ENCODE measurements around the gene EWSR1.
"Not testable (repeated sequence)": the region's sequence is repeated elsewhere in the genome, so short reads cannot be mapped to it uniquely, and the experiment has no call there.

The EWSR1 gene

DNA sequence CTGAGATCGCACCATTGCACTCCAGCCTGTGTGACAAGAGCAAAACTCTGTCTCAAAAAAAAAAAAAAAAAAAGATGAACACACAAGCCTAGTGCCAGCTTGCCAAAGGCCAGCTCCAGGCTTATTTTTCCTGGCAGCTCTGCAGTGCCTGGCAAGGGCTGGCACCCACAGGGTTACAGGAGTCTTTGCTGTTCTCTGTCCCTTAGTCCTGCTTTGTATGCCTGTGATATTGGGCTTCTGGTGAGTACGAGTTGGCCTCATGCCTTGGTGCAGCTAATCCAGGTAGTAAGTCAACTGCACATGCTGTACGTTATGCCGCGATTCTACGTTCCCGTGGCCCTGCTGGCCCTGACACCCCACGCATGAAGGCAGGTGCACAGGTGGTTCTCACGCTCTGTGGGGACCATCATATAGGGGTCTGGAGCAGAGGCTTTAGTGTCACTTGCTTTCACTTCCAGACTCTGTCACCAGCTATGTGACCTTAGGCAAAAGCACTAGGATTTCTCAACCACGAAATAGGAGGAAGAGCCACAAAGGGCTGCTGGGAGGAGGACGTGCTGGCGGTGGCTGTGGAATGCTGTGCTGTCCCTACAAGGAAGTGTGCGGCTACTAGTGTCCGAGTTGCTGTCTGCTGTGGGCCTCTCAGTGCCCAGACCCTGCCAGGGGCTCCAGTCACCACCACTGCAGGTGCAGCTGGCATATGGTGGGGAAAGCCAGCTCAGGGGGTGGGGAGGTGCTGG lies 68.9 kb downstream of the EWSR1 start:
- Mint-ChIP-seq H3K27ac (peak overlapping the region; percentile 36), H3K4me3 (no peak overlapping the region), H3K4me1 (ENCODE audit: low read depth) (no peaks in the 10 kb centered on the region), H3K9me3 (no peaks in the 10 kb centered on the region), H3K27me3 (no peaks in the 10 kb centered on the region), H3K36me3 (ENCODE audit: low read depth) (peaks cover 48% of the 10 kb centered on the region)

DNA sequence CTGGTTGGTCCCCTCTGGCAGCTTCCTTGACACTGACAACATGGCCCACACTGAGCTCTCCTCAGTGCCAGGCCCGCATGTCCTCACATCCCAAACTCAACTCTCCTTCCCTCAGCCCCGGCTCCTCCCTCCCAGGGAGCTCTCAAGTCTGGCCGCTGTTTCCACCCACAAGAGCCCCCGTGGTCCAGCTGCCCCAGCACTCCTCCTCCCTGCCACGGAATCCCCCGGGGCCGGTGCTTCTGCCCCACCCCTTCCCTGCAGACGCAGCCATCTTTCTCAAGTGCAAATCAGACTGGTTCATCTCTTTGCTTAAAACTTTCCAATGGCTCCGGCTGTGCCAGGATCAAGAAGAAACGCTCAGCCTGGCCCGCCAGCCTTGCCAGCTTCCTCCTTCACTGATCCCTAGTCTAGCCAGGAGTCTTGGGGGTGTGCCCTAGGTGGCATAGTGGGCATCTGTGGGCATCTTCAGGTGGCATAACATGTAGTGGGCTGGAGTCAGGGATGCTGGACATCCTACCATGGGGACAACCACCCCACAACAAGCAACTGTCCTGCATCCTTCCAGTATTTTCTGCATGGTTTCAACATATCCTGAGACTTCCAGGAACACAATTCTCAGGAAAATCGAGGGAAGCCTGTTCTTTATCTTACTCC lies 69.7 kb downstream of the EWSR1 start:
- H3K4me3 Mint-ChIP-seq: no peak overlapping the region
- H3K27ac Mint-ChIP-seq: no peak overlapping the region
- no peaks in the 10 kb centered on the region for H3K27me3 Mint-ChIP-seq
- no peaks in the 10 kb centered on the region for H3K9me3 Mint-ChIP-seq
- no peaks in the 10 kb centered on the region for H3K4me1 Mint-ChIP-seq (ENCODE audit: low read depth)
- H3K36me3 Mint-ChIP-seq (ENCODE audit: low read depth): peaks cover 53% of the 10 kb centered on the region

DNA sequence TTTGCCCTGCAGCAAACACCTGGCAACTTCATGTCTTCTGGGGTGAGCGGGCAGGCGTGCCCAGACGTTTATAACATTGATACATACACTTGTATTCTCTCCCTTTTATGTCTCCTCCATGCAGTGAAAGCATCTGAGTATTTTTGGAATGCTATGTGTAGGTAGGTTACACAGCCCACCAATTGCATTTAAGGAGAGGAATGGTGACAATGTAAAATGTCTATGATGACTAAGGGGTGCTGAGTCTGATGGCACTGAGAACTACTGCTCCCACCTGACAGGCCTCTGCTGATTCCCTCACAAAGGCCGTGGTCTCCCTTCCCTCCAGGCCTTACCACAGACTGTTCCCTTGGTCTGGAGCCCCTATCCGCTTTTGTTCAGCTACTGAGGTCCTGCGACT lies 70.3 kb downstream of the EWSR1 start:
- no peak overlapping the region for H3K4me3 Mint-ChIP-seq
- no peak overlapping the region for H3K27ac Mint-ChIP-seq
- H3K9me3 Mint-ChIP-seq: no peaks in the 10 kb centered on the region
- H3K27me3 Mint-ChIP-seq: no peaks in the 10 kb centered on the region
- H3K4me1 Mint-ChIP-seq (ENCODE audit: low read depth): no peaks in the 10 kb centered on the region
- H3K36me3 Mint-ChIP-seq (ENCODE audit: low read depth): peaks cover 58% of the 10 kb centered on the region

DNA sequence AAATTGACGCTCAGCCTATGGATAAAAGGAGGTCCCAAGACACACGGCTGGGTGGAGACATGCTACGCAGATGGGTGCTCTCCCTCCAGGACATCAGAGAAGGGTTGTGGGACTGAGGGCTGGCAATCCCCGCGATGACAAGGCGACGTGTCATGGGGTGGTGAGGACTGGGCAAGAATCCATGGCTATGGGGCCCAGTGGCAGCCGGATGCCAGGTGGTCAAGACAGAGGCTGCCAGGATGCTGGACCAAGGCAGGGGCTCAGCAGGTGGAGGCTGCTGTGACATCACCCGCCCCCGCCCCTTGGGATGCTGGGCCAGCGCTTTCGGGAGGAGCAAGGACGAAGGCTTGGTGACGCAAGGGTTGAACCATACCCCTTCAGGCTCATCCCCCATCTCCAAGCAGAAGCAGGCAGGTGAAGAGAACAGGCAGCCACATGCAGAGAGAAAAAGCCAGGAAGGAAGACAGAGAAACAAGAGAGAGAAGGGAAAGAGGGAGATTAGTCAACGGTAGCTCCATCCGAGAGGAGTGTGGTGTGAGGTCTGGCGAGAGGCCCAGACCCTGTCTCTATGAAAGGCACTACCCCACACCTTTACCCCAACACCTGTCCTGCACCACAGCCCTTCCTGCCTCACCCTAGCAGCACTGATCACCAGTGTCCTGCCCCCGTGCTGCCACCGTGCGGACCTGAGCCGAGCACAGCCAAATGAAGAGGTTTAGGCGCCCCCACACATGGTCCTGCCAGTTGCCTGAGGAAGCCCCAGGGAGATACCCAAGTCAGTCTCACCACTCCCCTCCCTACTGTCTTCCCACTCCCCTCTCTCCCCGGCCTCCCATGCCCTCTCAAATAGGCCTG lies 71.5 kb downstream of the EWSR1 start:
- Mint-ChIP-seq H3K9me3 (no peaks in the 10 kb centered on the region), H3K27ac (no peak overlapping the region), H3K4me3 (no peak overlapping the region), H3K4me1 (ENCODE audit: low read depth) (no peaks in the 10 kb centered on the region), H3K27me3 (no peaks in the 10 kb centered on the region), H3K36me3 (ENCODE audit: low read depth) (peaks cover 60% of the 10 kb centered on the region)

DNA sequence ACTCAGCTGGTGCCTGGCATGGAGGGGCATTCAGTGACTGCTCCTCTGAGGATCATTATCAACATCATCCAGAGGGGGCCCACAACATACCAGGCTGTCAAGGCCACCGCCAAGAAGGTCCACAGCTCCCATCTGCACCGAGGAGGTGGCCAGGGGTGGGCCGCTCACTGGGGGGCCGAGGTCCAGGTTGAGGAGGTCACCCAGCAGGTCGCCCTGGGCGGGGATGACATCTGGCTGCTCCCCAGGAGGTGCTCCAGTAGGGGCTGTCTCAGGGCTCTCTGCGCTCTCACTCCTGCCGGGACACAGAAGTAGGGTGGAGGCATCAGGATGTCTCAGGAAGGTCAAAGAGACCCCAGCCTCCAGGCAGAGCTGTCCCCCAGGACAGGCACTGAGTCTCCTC lies 72.5 kb downstream of the EWSR1 start:
- Mint-ChIP-seq H3K27me3 (no peaks in the 10 kb centered on the region), H3K27ac (no peak overlapping the region), H3K4me3 (no peak overlapping the region), H3K36me3 (ENCODE audit: low read depth) (peaks cover 57% of the 10 kb centered on the region), H3K4me1 (ENCODE audit: low read depth) (no peaks in the 10 kb centered on the region), H3K9me3 (no peaks in the 10 kb centered on the region)

DNA sequence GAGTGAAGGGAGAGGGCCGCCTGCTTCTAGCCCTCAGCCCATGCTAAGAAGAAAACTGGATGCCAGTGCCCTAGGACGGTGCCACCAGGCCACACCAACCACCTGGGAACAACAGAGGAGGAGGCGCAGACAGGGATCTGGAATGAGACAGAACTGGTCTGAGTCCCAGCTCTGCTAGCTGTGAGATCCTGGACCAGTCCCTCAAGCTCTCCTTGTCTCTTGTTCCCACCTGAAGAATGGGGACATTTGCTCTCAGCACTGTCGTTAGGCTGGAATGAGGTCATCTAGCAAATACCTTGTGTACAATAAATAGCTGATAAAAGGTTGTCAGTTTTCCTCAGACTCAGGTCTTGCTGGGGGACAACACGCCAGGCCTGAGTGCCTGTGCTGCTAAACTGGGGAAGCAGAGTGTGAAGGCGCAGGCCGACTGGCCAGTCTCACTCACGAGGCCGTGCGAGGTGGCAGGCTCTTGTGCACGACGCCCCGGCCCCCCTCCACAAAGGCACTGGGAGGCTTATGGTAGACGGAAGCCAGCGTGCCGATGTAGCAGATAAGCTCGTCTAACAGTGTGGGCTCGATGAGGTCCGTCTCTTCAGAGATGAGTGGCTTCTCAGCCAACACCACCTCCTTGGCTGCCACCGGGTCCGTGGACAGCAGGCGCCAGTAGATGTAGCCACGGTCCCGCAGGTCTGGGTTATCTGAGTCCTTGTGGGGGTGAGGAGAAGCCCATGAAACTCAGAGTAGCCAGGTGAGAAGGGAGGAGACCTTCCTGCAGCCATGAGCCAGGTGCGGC lies 73.2 kb downstream of the EWSR1 start:
- Mint-ChIP-seq H3K27ac (no peak overlapping the region), H3K36me3 (ENCODE audit: low read depth) (peaks cover 55% of the 10 kb centered on the region), H3K9me3 (no peaks in the 10 kb centered on the region), H3K4me1 (ENCODE audit: low read depth) (no peaks in the 10 kb centered on the region), H3K27me3 (no peaks in the 10 kb centered on the region), H3K4me3 (no peak overlapping the region)

DNA sequence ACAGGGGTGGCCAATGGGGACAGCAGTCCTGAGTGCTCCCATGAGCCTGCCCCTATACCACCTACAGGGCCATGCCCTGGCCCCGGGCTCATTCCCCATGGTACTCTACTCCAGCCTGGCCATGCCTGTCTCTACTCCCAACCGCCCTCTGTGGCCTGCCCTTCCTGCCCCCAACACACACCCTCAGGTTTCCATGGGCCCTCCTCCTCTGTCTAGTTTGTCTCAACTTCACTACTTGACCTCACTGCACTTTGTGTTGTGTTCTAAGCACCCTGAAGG lies 73.7 kb downstream of the EWSR1 start:
- H3K9me3 Mint-ChIP-seq: no peaks in the 10 kb centered on the region
- no peak overlapping the region for H3K27ac Mint-ChIP-seq
- H3K4me1 Mint-ChIP-seq (ENCODE audit: low read depth): no peaks in the 10 kb centered on the region
- H3K36me3 Mint-ChIP-seq (ENCODE audit: low read depth): peaks cover 56% of the 10 kb centered on the region
- H3K27me3 Mint-ChIP-seq: no peaks in the 10 kb centered on the region
- H3K4me3 Mint-ChIP-seq: no peak overlapping the region

DNA sequence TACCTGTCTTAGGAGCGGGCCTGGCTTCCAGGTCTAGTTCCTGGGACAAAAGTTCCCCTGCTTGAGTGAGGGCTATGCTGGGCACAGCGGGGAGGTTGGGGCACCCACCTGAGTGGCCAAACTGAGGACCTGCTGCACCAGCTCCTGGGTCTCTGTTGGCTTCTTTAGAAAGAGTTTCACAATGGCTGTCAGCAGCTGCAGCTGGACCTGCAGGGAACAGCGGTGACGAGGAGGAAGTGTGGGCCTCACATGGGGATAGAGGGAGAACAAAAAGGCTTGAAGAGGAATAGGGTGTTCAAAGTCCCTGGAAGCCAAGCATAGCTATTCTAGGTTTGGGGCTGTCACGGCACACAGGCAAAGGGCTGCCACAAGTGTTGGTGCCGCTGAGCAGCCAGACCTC lies 74.1 kb downstream of the EWSR1 start:
- Mint-ChIP-seq H3K36me3 (ENCODE audit: low read depth) (peaks cover 57% of the 10 kb centered on the region), H3K9me3 (no peaks in the 10 kb centered on the region), H3K4me1 (ENCODE audit: low read depth) (no peaks in the 10 kb centered on the region), H3K27me3 (no peaks in the 10 kb centered on the region), H3K4me3 (no peak overlapping the region), H3K27ac (no peak overlapping the region)

DNA sequence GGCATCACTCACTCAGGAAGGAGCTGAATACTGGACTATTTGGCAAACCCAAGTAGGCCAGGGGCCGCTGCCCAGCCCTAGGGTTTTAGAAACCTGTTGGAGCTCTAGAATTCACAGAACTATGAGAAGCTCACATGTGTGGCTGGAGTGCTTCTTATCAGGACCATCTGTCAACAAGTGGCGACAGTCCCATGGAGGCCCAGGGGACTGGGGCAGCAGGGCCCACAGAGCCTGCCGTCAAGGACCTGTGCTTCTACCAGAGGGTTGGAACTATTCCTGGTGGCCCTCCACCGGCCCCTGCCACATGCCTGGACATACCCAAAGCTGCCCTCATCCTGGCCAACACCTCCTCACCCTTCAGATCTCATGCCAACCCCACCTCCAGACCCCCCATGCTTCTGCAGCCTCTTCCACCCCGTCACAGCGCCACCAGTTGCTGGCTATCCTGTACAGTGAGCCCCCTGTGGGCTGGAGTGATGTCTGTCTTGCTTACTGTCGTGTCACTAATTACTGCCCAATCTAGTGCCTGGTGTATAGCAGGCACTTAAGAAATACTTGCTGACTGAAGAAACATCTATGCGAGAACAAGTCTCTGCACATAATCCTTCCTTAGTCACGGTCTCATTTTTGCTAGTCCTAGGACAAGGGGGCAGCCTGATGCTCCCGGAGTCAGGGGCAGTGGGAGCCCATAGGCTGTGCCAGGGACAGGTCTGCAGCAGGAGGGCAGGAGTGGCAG lies 74.7 kb downstream of the EWSR1 start:
- Mint-ChIP-seq H3K4me3 (no peak overlapping the region), H3K27me3 (no peaks in the 10 kb centered on the region), H3K4me1 (ENCODE audit: low read depth) (no peaks in the 10 kb centered on the region), H3K9me3 (no peaks in the 10 kb centered on the region), H3K36me3 (ENCODE audit: low read depth) (peaks cover 61% of the 10 kb centered on the region), H3K27ac (no peak overlapping the region)

DNA sequence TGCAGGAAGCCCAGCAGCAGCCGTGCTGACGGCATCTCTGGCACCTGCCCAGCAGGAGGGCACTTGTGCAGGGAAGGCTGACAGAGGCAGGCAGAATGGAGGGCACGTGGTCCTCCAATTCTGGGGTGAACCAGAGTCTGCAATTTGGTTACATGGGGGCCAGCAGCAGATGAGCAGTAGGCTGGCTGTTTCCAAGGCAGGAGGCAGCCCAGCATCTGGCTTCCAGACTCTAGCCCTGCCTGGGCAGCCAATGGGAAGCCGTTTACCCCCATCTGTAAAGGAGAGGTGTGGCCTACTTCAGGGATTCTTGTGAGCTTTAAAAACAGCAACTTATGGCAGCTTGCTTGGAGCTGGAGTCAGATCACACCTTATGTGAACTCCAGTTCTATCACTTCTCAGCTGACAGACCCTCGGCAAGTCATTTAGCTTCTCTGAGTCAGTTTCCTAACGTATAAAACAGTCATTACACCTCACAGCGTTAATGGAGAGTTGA lies 75.3 kb downstream of the EWSR1 start:
- Mint-ChIP-seq H3K27ac (no peak overlapping the region), H3K27me3 (no peaks in the 10 kb centered on the region), H3K4me1 (ENCODE audit: low read depth) (no peaks in the 10 kb centered on the region), H3K36me3 (ENCODE audit: low read depth) (peaks cover 61% of the 10 kb centered on the region), H3K4me3 (no peak overlapping the region), H3K9me3 (no peaks in the 10 kb centered on the region)

DNA sequence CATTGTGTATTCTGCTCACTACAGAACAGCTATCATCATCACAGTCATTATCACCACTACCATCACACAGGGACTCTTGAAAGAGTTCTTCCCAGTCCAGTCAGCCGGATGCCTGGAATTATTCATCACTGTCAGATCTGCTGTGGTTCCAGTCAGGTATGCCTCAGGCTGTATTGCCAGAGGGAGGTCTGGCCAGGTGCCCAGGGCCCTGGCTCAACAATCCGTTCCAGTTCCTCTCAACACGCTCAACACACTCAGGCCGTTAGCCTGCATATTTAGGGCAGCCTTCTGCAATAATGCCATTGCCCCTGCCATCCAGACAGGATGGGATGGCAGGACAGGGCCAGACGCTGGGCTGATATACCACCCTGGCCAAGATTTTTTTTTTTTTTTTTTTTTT lies 76.1 kb downstream of the EWSR1 start:
- Mint-ChIP-seq H3K4me1 (ENCODE audit: low read depth) (no peaks in the 10 kb centered on the region), H3K4me3 (no peak overlapping the region), H3K36me3 (ENCODE audit: low read depth) (peaks cover 60% of the 10 kb centered on the region), H3K9me3 (no peaks in the 10 kb centered on the region), H3K27me3 (no peaks in the 10 kb centered on the region), H3K27ac (no peak overlapping the region)

DNA sequence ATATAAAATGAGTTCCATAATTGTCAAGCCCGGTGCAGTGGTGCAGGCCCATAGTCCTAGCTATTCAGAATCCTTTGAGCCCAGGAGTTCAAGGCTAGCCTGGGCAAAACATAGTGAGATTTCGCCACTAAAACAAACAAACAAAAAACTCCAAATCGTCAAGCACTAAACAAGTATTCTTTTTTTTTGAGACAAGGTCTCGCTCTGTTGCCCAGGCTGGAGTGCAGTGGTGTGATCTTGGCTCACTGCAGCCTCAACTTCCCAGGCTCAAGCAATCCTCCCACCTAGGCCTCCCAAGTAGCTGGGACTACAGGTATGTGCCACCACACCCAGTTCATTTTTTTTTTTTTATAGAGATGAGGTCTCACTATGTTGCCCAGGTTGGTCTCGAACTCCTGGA lies 76.8 kb downstream of the EWSR1 start:
- not testable (repeated sequence) for H3K4me1 Mint-ChIP-seq (ENCODE audit: low read depth); H3K9me3 Mint-ChIP-seq; H3K27me3 Mint-ChIP-seq; H3K27ac Mint-ChIP-seq; H3K4me3 Mint-ChIP-seq
- H3K36me3 Mint-ChIP-seq (ENCODE audit: low read depth): peaks cover 58% of the 10 kb centered on the region

DNA sequence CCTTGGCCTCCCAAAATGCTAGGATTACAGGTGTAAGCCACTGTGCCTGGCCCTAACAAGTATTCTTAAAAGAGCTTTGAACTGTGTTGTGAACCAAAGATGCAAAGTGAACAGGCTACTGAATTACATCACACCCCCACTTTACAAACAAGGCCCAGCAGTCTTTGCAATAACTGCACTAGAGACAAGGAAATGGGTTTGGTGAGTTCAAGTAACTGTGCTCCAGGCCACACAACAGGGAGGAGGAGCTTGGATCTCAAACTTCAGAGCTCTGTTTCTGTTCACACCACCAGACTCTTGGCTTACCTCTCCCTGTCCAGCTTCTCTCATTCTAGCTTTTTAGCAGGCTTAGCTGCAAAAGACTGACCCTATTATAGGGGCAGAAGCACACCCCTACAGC lies 77.9 kb downstream of the EWSR1 start:
- Mint-ChIP-seq H3K9me3 (no peaks in the 10 kb centered on the region), H3K27me3 (no peaks in the 10 kb centered on the region), H3K36me3 (ENCODE audit: low read depth) (peaks cover 66% of the 10 kb centered on the region), H3K4me1 (ENCODE audit: low read depth) (no peaks in the 10 kb centered on the region), H3K4me3 (no peak overlapping the region), H3K27ac (no peak overlapping the region)

DNA sequence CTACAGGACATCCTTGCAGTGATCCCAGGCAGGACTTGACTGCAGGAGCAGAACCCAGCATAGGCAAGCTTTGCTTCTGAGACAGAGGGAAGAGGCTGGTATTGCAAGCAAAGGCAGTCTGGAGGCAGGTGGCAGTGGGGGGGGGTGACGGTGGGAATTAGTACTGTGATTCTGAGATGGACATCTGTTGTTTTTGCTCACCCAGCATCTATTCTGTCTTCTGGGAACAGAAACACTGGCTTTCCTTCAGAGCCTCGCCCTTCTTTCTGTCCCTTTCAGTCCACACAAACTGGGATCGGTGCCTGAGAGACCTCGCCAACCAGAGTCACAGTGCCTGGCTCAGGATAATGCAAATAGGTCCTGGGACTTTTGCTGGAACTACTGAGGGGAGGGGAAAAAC lies 78.6 kb downstream of the EWSR1 start:
- Mint-ChIP-seq H3K9me3 (no peaks in the 10 kb centered on the region), H3K4me1 (ENCODE audit: low read depth) (no peaks in the 10 kb centered on the region), H3K4me3 (no peak overlapping the region), H3K27ac (no peak overlapping the region), H3K36me3 (ENCODE audit: low read depth) (peaks cover 69% of the 10 kb centered on the region), H3K27me3 (no peaks in the 10 kb centered on the region)
